ENCODE measurements around the gene C1QTNF8.

The C1QTNF8 gene

DNA sequence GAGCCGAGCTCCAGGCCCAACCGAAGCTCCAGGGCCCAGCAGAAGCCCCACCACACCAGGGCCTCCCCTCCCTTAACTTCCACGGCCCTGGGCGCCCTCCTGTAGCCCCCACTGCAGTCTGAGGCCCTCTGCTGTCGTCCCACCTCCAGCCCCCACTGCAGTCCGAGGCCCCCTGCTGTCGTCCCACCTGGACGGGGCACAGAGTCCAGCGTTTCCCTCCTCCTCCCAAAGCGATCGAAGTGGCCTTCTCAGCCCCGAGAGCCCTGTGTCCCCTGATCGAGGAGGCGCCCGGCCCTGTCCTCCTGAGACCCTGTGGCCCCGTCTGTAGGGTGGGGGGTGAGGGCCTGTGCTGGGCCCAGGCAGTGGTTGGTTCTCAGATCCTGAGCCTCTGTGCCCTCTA is 31.1 kb upstream of the C1QTNF8 start:
- DNase-seq: no peak

DNA sequence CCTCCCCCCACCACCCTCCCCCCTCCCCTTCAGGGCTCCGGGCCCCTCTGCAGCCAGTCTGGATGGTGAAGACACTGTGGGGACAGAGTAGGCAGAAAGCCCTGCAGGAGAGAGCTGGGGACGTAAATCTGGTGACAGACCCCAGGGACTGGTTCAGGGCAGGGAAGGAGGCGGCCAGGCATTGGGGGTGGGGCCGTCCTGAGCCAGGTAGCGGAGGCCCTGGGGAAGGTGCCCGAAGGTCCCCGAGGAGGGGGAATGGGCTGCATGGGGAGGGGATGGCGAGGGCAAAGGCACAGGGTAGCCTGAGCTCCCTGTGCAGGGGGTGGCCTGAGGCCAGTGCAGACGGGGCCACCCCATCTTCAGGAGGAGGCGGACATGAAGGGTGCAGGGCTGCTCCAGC is 30.5 kb upstream of the C1QTNF8 start:
- DNase-seq: no peak

DNA sequence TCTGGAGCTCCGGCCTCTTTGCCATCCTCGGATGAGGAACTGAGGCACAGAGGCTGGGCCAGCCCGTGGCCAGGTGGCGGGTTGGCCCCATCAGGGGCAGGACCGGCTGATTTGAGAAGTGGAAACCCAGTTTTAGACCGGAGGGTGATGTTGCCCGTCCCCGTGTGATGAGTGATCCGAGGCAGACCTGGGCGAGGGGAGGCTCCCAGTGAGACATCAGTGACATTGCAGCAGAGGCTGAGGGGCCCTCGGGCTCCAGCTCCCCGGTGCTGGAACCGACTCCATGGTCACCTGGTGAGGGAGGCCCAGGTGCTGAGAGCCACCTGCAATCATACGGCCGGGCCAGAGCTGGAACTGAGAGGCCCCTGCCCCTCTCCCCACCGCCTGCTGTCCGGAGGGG is 30.0 kb upstream of the C1QTNF8 start:
- DNase-seq: no peak

DNA sequence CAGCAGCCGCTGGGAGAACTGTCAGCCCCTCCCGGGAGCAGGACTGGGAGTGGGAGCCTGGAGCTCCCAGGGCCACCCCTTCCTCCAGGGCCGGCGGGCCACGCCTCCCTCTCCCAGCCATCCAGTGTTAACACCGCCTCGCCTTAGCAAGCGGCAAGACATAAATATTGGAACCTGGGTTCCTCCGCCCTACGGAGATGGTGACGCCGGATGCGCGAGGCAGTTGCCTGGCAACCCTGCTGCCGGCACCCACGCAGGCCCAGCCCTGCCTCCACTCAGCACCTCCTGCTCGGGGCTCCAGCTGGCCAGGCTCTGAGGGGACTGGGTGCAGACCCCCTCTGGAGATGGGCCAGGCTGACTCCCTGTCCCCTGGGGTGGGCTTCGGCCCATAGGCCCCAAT is 29.4 kb upstream of the C1QTNF8 start:
- no peak for DNase-seq

DNA sequence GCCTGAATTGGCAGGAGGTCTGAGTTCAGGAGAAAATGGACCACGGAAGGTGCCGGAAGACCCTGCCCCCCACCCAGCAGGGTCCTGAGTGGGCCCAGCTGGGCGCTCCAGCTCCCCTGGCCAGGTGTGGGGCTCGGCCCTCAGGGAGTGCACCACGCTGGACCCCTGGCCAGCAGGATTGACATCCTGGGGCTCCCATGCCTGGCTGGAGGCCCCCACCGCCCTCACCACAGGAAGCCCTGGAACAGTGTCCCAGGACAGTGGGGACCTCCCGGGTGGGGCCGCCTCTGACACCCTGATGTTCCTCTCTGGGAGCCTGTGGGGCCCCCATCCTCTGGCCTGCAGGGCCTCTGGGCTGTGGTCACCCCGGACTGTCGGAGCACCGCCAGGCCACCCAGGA is 28.8 kb upstream of the C1QTNF8 start:
- no peak for DNase-seq

DNA sequence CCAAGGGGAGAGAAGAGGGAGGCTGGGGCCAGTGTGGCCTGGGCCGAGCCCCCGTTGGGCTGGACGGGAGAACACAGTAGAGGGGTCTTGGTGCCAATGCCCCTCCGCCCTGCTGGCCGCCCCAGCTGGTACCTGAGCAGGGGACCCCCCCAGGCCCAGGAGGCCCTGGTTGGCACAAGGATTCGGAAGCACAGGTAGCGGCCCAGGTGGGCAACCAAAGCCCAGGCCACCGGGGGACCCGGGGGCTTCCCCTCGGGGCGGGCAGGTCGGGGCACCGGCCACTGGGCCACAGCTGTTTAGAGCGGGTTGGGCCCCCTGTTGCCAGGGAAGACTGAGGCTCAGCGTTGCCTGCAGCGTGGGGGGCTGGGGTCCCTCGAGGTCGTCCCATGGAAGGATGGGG is 28.2 kb upstream of the C1QTNF8 start:
- no peak for DNase-seq

DNA sequence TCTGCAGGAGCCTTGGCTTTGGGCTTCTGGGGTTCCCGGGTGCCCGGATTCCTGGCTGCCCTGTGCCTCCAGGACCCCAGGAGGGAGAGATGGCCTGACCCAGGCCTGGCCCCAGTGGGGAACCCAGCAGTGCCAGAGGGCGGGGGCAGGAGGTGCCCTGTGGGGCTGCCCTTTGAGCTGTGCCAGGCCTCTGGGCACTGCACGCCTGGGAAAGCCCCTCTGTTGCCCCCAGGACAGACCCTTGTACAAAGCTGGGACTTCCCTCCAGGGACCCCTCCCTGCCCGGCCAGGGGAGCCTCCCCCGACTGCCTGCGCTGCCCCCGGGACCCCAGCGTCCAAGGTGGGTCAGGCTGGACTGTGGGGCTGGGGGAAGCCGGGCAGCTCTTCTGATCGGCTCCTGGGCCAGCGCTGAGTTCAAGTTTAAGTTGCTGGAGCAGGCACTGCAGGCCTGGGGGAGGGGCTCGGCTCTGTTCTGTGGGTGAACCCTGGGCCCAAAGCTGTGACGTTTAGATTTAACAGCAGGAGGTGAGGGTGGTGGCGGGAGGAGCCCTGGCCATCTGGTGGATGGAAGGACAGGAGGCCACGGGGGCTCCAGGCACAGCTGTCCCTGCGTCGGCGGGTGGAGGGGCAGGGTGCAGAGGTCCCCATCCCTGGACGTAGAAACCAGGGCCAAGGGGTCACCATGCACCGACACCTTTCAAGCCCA is 27.6 kb upstream of the C1QTNF8 start:
- DNase-seq: no peak

DNA sequence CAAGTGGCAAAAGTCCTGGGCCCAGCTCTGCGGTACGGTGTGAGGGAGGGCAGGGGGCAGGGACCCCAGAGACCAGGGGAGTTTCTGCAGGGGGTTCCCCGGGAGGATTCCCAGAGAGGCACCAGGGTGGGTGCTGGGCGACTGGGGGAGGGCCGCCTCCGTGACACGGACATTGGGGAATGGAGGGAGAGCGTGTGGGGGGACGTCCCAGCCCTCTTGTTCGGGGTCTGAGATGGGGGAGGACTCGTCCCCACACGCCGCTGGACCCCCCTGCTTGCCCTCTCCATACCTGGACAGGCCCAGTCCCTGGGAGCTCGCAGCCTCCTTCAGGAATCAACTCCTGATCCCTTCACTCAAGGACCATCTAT is 26.3 kb upstream of the C1QTNF8 start:
- no peak for DNase-seq

DNA sequence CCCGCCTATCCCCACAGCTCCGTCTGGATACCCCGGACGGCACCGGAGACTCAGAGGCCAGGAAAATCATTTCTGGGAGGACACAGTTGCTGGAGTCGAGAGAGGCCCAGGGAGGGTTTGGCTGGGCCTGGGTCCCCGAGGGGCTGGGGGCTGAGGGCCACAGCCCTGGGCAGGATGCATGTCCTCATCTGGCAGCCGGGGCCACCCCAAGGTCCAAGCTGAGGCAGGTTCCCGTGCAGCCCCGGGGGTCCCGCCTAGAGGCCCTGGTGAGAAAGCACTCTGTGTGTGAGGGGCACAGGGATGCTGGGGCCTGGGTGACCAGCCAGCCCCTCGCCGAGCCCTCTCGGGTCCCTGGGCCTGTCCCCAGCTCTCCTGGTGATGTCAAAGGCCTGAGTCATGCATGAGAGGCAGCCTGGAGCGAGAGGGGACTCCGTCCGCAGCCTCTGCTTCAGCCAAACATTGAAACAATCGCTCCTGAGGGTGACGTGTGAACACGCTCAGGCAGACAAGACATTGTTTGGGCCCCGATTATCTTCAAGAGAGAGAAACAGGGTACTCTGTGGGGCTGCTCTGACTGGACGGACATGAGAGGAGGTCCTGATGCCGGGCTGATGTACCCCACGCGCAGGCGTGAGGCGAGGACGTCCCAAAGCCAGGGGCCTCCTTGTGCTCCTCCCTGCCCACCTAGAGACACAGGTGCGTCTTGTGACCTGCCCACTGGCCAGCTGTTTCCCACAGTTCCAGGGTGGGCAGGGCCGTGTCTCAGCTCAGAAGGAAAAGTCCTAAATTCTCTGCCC is 25.8 kb upstream of the C1QTNF8 start:
- DNase-seq: no peak

DNA sequence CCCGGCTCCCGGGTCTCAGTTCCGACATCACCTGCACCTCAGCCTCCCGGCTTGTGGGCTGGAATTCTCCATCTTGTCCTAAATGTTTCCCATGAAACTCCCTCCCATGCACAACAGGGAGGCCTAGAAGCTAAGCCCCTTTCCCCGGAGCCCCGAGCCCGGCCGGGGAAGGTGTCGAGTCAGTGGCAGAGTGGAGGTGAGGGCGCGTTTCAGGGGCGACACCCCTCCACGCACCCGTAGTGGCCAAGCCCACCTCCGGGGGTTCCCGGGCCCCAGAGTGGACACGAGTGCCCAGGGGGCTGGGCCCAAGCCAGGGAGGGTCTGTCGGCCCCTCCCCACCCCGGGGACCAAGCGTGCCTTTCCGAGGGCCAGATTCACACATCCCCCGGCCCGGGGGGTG is 25.0 kb upstream of the C1QTNF8 start:
- DNase-seq: no peak

DNA sequence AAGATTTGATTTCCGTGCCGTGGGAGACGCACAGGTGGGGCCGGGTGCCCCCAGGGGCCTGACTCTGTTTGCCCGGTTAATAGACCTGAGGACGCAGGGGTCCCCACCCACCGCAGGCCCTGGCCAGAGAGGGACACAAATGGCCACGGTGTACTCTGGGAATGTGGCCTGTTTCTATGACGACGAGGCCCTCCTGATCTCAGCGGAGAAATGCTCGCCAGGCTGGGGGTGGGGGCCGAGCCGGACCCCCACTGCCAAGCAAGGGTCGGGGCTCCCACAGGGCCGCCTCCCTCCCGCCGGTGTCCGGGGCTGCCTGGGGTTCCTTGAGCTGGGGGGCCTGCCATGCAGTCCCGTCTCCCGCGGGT is 24.5 kb upstream of the C1QTNF8 start:
- DNase-seq: no peak

DNA sequence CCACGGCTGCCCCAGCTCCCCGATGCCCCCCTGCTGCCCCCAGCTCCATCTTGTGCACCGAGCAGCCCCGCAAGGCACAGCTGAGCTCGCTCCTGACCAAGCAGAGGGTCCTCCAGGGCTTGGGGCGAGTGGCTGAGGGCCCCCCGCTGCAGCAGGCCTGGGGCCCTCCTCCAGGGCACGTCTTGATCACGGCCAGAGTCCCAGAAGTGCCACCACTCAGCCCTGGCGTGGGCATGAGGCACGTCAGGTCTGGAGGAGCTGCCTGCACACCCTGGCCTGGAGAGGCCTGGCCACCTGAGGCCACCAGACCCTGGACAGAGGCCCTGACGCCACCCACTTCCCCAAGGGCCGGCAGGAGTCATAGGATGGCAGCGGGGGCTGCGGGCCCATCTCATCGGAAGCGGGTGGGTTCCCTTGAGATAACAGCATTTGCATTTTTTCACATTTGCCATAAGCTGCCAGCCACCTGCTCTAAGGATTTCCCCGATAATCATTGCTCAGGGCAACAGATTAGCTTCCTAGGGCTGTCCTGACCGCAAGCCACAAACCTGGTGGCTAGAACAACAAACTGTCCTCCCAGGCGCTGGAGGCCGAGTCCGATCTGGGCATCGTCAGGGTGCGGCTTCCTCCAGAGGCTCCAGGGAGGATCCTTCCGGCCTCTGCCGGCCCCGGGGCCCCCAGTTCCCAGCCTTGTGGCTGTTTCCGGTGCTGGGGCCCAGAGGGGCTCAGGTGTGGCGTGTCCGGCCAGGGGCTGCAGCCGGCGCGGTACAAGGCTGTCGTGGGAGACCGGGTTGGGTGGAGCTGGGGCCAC is 23.9 kb upstream of the C1QTNF8 start:
- no peak for DNase-seq

DNA sequence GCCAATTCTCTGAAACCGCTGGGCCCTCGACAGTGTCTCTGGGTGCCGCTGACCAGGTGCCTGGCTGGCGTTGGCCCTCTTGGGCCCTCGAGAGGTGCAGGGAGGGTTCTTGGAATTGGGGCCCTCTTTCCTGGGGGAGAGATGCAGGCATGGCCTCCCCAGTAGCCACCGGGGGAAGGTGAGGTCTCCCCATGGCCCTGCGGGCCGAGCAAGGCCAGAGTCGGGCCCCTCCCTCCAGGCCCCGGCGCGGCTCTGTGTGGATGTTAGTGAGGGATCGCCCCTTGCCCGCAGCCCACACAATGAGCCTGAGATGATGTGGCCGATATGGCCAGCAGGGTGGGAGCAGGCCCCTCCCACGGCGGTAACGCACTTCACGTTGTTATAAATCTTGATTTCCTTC is 23.1 kb upstream of the C1QTNF8 start:
- no peak for DNase-seq

DNA sequence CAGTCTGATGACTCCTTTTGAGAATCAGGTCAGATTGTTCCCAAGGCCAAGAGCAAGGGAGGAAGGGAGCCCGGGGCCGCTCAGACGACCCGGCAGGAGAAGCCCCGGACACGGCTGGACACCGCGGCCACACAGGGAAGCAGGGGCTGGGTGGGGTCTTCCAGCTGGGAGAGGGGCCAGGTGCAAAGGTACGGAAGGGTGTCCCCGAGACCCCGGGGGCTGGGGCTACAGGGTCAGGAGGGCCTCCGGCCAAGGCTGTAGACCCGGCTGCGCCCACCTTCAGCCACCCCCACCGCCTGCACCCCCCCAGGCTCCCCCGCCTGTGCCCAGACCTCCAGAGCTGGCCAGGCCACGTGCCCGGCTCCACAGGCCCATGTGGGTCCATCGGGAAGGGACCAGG is 21.9 kb upstream of the C1QTNF8 start:
- no peak for DNase-seq

DNA sequence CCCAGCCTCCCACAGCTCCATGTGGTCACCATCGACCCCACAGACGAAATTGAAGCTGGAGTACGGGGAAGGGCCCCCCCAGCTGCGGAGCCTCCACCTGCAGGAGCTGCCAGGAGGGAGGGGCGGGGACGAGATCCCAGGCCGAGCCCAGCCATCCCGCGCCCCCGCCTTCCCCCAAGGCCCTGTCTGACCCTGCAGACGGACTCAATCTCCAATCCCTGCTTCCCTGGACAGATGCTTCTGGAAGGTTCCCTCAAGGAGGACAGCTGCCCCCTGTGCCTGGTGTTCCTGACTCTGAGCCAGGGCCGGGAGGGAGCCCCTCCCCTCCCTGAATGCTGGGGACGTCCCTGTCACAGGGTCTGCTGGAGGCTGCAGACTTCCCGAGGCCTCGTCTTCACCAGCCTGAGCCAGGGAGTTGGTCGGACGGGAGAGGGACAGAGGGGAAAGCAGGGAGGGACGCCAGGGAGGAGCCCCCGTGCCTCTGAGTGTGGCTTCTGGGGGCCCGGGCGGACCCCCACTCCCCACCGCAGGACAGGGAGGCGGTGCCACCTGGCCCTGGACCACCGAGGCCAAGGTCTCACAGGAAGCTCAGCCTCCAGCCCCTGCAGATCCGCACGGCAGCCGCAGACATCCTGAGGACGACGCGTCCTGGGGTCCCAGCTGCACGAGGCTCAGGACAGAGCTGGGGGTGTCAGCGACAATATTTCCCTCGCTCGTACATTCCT is 21.3 kb upstream of the C1QTNF8 start:
- DNase-seq: no peak

DNA sequence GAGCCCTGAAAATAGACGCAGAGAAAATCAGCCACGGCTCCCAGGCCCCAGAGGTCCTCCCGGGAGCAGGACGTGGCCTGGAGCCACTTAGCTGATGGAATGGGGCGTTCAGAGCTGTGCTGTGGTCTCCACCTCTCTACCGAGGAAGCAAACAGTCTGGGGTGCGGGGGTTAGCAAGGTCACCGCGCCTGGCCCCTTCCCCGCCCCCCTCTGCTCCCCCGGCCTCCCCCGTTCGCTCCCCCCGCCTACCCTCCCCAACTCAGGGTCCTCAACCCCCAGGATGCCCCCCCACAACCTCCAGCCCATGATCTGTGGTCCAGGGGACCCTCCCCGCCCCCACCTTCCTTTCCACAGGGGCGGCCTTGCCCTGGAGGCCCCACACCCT is 20.6 kb upstream of the C1QTNF8 start:
- DNase-seq: no peak

DNA sequence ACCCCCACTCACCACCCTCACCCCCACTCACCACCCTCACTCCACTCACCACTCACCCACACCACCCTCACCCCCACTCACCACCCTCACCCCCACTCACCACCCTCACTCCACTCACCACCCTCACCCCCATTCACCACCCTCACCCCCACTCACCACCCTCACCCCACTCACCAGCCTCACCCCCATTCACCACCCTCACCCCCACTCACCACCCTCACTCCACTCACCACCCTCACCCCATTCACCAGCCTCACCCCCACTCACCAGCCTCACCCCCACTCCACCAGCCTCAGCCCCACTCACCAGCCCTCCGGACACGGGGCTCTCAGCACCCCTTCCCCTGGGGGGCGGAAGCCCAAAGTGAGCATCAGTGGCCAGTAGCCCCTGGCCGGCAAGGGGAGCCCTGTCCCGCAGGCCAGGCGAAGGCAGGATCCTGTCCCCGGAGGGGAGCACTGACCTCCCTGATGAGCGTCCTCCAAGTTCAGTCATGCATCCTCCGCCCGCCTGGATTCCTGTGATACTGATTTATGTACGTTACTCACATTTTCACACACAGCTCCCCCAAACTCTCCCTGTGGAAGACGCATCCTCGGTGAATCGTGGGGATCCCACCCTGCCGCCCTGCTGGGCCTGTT is 18.0 kb upstream of the C1QTNF8 start:
- no peak for DNase-seq

DNA sequence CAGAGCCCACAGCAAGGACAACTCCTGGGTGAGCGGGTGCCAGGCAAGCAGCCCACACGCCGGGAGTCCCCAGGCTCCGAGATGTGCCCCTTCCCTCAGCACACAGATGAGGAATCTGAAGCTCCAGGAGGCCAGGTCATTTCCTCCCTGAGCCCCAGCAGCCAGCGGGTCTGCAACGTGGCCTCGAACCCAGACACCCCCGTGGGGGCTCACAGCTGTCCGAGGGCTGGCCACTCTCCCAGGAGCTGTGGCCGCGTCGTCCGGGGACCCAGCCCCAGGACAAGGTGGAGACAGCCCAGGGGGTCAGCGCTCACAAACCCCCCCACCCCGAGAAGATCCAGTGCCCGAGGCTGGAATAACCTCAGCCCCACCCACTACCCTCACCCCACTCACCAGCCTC is 17.4 kb upstream of the C1QTNF8 start:
- no peak for DNase-seq

DNA sequence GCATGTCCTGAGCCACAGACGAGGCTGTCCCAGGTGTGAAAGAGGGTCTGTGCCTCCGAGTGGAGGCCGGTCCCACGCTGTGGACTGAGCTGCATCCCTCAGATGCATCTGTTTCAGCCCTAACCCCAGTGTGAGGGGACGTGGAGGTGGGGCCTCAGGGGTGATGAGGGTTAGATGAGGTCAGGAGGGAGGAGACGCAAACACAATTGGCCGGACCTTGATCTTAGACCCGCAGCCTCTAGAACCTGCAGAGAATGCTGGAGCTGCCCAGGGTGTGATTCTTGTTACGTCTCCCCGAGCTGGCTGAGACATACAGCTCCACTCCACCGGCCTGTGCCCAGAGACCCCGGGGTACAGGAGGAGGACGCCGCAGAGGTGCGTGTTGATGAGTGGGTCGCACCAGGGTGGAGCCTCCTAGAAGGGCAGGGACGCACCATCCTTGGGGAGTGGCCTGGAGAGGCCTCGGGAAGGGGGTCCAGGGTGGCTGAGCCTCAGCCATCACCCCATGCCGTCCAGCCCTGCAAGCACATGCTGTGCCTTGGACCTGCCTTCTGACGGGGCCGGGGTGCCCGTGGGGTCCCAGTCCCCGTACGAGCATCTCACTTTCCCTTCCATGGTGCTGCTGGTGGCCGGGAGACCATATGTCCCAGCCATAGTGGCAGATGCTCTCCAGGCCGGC is 16.6 kb upstream of the C1QTNF8 start:
- DNase-seq: no peak

DNA sequence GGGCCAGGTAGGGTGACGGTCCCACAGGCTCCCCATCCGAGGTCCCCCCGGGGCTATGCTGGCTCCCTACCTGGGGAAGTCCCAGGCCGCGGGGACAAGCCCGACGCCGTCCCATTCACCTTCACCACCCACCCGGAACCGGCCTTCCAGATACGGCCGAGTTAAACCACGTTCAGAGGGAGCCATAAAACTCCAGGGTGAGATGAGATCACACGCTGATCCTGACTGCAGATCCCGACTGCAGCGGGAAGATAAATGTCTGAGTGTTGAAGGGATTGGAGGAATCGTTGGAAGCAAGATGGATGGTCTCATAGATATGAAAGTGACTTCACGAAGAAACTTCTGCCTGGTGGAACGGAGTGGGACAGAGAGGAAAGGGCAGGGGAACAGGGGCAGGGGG is 13.6 kb upstream of the C1QTNF8 start:
- no peak for DNase-seq

DNA sequence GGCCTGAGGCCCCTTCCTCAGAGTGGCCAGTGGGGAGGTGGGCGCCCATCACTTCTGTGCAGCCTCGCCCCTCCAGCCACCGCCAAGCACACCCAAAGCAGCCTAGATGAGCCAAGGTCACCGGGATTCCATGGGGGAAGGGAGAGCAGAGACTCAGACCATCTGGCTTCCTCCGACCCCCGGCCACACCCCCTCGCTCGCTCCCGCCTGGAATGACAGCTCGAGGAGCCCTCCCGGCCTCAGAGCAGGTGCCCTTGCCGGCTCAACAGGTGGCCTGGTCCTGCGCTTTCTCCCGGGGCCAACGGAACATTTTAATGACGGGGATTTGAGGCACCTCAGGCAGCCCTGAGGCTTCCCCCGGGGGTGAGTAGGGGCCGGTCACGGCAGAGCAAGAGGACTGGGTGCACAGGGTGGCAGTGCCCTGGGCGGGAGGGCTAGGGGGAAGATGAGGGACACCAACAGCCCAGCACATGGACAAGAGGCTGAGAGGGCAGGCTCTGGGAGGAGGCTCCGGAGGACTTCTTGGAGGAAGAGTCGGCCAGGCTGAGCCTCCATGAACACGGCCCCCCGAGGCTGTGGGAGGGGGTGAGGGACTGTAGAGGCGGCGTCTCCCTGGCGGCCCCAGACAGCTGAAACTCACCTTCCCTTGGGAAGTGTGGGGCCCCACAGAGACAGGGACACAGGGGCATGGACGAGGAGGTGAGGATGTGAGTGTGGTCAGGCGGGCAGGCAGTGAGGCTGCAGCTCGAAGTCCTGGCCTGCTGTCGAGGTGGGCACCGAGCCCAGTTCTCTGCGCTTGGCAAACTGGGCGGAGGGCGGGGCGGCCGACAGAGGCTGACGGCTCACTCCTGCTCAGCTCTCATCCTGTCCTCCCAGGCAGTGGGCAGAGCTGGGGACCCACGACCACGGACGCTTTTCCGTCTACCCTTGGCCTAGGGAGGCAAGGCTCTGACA is 12.5 kb upstream of the C1QTNF8 start:
- no peak for DNase-seq

Data from KG1 (cell line).